ENCODE measurements around the gene ZFAND3.

The ZFAND3 gene

GRCh38 chr6:38047562-38047961 lies 228.0 kb downstream of the ZFAND3 start:
- no peak for TF ChIP-seq CTCF (IDR thresholded peaks at IDR 0.05)

GRCh38 chr6:38051819-38052434 lies 232.4 kb downstream of the ZFAND3 start:
- no peak for TF ChIP-seq CTCF (IDR thresholded peaks at IDR 0.05)

- no peak for TF ChIP-seq CTCF (IDR thresholded peaks at IDR 0.05)
Observed at GRCh38 chr6:38054527-38055202, 235.1 kb downstream of the ZFAND3 start.

- no peak for TF ChIP-seq CTCF (IDR thresholded peaks at IDR 0.05)
Observed at GRCh38 chr6:38055203-38055589, 235.7 kb downstream of the ZFAND3 start.

- no peak for TF ChIP-seq CTCF (IDR thresholded peaks at IDR 0.05)
Observed at GRCh38 chr6:38056361-38056760, 236.8 kb downstream of the ZFAND3 start.

- TF ChIP-seq CTCF (IDR thresholded peaks at IDR 0.05), result no peak
Observed at GRCh38 chr6:38057994-38058393, 238.5 kb downstream of the ZFAND3 start.

GRCh38 chr6:38062066-38062465 lies 242.5 kb downstream of the ZFAND3 start:
- TF ChIP-seq CTCF (IDR thresholded peaks at IDR 0.05), result no peak

All from LNCAP (cell line).